Stimulated activated effector memory CD8-positive, alpha-beta T cell treated with anti-CD3 and anti-CD28 coated beads, Interleukin-12 subunit alpha, Interleukin-12 subunit beta, amount 100 ng/mL, for 72 hours (primary cell): ENCODE data around the gene PARVG.
"Not testable (repeated sequence)": the region's sequence is repeated elsewhere in the genome, so short reads cannot be mapped to it uniquely, and the experiment has no call there.

Experiments
- ATAC-seq: fragments of 150-1000 bp; cut with Tn5 transposase; 2 replicates; pipeline ENCODE4 v1.10.0; 2021
- DNase-seq, 2 donors: peaks; one replicate each; pipeline ENCODE4 v3.0.0; 2021 to 2022; ENCODE audit warnings: low spot score in 2 of 2
- H3K27ac Mint-ChIP-seq: one replicate; pipeline ENCODE4 v1.8.0; 2022; ENCODE audit warnings: mild to moderate bottlenecking, mixed read lengths
- H3K36me3 Mint-ChIP-seq: one replicate; pipeline ENCODE4 v1.8.0; 2022; ENCODE audit warnings: mild to moderate bottlenecking, mixed read lengths
- H3K4me1 Mint-ChIP-seq: one replicate; pipeline ENCODE4 v1.8.0; 2022; ENCODE audit warnings: mixed read lengths
- H3K4me3 Mint-ChIP-seq: one replicate; pipeline ENCODE4 v1.8.0; 2022; ENCODE audit warnings: mild to moderate bottlenecking, mixed read lengths
- H3K9me3 Mint-ChIP-seq: one replicate; pipeline ENCODE4 v1.8.0; 2022; ENCODE audit warnings: mixed read lengths

Gene PARVG

GRCh38 chr22:44217346-44217745, 36.6 kb downstream of the PARVG start:
- Mint-ChIP-seq H3K4me1 (no peaks in the 10 kb centered on the region), H3K36me3 (peaks cover 5% of the 10 kb centered on the region), H3K27ac (no peak overlapping the region), H3K9me3 (no peaks in the 10 kb centered on the region), H3K4me3 (no peak overlapping the region)
- DNase-seq (no peak), ATAC-seq (no peak)

- Mint-ChIP-seq H3K4me1 (no peaks in the 10 kb centered on the region), H3K9me3 (no peaks in the 10 kb centered on the region)
- no peak for ATAC-seq
Measured at GRCh38 chr22:44218071-44218470, 37.3 kb downstream of the PARVG start.

DNA sequence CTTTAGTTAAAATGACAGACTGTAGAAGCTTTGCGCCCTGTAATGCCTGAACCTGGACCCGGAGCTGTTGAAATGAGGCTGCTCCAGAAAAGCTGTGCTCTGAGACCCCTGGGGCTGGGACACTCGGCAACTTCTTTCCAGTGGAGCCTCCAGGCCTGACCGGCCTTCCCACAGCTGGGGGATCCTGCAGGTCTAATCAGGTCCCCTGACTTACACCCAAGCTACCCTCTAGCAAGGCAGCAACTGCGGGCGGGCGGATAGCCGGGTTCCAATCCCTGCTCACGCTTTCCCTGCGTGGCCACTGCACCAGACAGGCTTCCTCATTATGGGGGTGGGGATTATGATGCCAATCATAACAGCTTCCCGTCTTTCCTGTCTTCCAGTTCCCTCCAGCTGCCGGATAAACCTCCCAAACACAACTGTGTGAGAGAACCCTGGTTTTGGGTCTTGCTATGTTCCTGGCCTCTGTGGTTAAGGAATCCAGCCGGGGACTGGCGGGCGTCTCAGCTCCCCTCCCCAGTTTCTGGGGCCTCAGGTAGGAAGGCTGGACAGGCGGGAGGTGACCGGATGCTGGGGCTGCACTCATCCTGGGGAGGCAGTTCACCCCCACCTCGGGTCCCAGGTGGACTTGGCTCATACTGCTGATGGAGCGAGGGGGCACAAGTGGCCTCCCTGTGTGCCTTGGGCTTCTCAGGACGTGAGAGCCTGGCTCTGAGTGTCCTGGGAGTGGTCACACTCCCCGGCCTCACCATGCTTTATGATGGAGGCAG, 38.6 kb downstream of the PARVG start:
- H3K9me3 Mint-ChIP-seq, result no peaks in the 10 kb centered on the region
- H3K36me3 Mint-ChIP-seq, result peaks cover 5% of the 10 kb centered on the region
- peak in 1 of 2 donors; percentile 36 for DNase-seq
- no peak for ATAC-seq
- H3K4me1 Mint-ChIP-seq, result no peaks in the 10 kb centered on the region
- no peak overlapping the region for H3K4me3 Mint-ChIP-seq
- H3K27ac Mint-ChIP-seq, result no peak overlapping the region

More at GRCh38 chr22:44218071-44218470, 37.3 kb downstream of the PARVG start:
- Mint-ChIP-seq H3K4me3 (no peak overlapping the region), H3K36me3 (peaks cover 5% of the 10 kb centered on the region), H3K27ac (no peak overlapping the region)
- DNase-seq, result no peak

DNA sequence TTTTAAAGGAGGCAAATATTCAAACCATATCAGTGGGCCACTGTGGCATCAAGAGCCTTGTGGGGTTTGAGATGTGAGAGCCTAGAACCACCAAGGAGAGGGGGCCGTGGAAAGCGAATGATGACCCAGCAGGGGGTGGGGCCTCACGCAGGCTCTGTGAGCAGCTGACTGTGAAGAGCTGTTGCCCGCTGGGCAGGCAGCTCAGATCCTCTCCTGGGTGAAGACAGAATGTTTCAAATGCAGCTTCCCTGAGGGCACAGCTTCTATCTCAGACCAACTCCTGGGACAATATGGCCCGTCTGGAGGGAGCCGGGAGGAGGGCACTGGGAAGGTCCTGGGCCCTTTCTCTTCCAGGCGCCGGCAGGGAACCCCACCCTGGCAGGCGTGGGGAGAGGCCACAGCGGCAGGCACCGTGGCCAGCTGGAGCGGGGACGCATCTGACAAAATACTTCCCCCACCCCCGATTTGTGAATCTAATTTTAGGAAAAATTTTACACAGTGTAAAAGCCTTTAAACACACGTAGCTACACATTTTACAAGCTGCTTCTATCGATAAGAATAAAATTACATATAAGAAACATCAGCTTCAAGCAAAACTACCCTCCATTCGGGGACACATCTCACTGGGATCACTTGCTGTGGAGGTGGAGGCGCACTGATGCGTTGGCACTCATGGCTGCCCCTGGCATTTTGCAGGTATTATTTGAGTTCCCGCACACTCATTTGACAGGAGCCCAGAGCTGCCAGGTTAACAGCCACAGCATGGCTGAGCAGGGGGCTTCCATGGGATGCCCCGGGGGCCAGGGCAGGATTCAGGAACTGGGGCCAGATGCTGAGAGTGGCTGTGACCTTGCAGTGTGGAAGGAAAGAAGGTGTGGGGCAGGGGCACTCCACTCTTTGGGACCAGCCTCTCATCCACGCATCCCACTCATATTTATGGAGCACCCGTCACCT, 40.3 kb downstream of the PARVG start:
- DNase-seq, result no peak
- Mint-ChIP-seq H3K4me3 (no peak overlapping the region), H3K27ac (peak overlapping the region; percentile 7), H3K9me3 (no peaks in the 10 kb centered on the region), H3K4me1 (no peaks in the 10 kb centered on the region), H3K36me3 (peaks cover 5% of the 10 kb centered on the region)
- ATAC-seq, result no peak

DNA sequence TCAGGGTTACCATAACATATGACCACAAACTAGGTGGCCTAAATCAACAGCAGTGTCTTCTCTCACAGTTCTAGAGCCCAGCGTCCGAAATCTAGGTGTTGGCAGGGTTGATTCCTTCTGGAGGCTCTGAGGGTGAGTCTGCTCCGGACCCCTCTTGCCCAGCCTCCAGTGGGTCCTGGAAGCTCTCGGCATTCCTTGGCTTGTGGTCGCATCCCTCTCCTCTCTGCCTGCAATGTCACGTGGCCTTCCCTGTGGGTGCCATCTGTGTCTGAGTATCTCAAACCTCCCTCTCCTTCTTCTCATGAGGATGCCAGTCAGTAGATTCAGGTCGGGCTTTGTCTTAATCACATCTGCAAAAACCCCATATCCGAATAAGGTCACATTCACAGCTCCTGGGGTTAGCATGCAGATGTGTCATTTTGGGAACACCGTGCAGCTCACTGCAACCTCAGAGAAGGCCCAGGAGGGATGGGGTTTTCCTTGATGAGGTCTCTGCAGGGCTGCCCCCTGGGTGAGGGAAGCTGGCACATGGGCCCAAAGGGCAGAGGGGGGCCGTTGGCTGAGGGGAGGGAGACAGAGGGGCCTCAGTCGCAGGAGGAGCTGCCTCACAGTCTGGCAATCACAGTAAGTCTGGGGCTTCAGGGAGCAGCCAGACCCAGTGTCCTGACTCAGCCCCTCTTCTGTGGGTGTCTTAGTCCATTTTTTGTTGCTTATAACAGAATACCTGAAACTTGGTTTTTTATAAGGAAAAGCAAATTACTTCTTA, 41.2 kb downstream of the PARVG start:
- Mint-ChIP-seq H3K4me3 (no peak overlapping the region), H3K36me3 (peaks cover 5% of the 10 kb centered on the region), H3K27ac (peak overlapping the region; percentile 7), H3K9me3 (no peaks in the 10 kb centered on the region), H3K4me1 (no peaks in the 10 kb centered on the region)
- peak in 1 of 2 donors; percentile 41 for DNase-seq
- ATAC-seq, result no peak

DNA sequence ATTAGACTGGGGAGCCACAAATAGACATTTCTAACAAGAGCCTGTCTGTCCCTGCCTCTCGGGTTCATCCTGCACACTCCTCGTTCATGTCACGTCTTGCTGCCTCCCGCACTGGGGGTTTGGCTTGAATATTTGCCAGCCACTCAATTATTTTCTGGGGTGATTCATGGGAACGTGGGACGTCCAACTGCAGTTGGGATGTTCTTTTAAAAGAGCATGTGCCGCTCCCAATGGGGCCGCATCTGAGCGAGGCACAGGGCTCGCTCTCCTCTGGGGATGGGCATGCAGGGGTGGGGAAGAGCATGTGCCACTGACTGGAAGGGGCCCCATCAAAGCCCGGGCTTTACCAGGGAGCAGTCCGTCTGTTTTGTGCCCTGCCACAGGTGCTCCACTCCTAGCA, 43.4 kb downstream of the PARVG start:
- Mint-ChIP-seq H3K4me3 (no peak overlapping the region), H3K27ac (no peak overlapping the region), H3K4me1 (no peaks in the 10 kb centered on the region), H3K36me3 (no peaks in the 10 kb centered on the region), H3K9me3 (peaks cover 6% of the 10 kb centered on the region)
- no peak for DNase-seq
- no peak for ATAC-seq

- no peak overlapping the region for H3K27ac Mint-ChIP-seq
- H3K4me1 Mint-ChIP-seq, result no peaks in the 10 kb centered on the region
- ATAC-seq, result no peak
- peak in 1 of 2 donors; percentile 37 for DNase-seq
- no peaks in the 10 kb centered on the region for H3K36me3 Mint-ChIP-seq
- H3K9me3 Mint-ChIP-seq, result peaks cover 6% of the 10 kb centered on the region
- H3K4me3 Mint-ChIP-seq, result no peak overlapping the region
Measured at GRCh38 chr22:44225091-44225689, 44.5 kb downstream of the PARVG start.

DNA sequence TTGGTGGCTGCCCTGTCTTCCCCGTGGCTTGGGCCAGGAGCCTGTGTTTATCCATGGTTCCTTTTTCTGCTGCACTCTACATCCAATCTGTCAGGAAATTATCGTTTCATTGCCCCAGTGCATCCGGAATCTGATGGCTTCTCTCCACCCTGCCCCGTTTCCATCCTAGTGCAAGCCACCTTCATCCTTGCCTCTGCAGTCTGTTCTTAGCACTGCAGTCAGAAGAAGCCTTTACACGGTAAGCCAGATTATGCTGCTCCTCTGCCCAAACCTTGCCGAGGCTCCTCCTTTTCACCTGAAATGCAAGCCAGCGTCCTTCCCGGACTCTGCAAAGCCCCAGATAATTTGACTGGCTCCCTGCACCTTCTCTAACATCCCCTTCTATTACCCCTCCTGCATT, 45.1 kb downstream of the PARVG start:
- no peaks in the 10 kb centered on the region for H3K4me1 Mint-ChIP-seq
- peaks cover 6% of the 10 kb centered on the region for H3K9me3 Mint-ChIP-seq
- DNase-seq (no peak), ATAC-seq (no peak)
- no peak overlapping the region for H3K27ac Mint-ChIP-seq
- H3K4me3 Mint-ChIP-seq, result no peak overlapping the region
- no peaks in the 10 kb centered on the region for H3K36me3 Mint-ChIP-seq

GRCh38 chr22:44229331-44229730, 48.6 kb downstream of the PARVG start:
- peaks cover 6% of the 10 kb centered on the region for H3K9me3 Mint-ChIP-seq
- H3K4me3 Mint-ChIP-seq, result no peak overlapping the region
- no peaks in the 10 kb centered on the region for H3K4me1 Mint-ChIP-seq
- ATAC-seq, result no peak
- no peaks in the 10 kb centered on the region for H3K36me3 Mint-ChIP-seq
- DNase-seq, result no peak
- no peak overlapping the region for H3K27ac Mint-ChIP-seq

DNA sequence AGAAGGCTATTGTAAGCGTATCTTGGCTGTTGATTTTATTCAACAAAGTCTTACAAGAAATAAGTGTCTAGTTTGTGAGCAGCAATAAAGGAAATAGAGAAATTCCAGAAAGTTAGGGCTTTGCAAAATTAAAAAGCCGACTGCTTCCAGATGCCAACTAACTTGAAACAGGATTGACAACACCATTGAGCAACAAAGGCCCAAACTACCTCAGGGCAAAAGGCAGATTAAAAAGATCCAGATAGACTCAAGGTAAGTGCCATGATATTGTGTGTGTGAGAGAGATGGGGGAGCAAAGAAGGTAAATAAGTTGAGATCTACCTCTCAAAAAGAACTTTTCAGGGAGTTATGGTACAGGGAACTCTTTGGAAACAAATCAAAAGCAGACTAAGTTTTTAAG, 49.1 kb downstream of the PARVG start:
- Mint-ChIP-seq H3K27ac (no peak overlapping the region), H3K36me3 (no peaks in the 10 kb centered on the region), H3K4me3 (no peak overlapping the region), H3K9me3 (peaks cover 6% of the 10 kb centered on the region), H3K4me1 (no peaks in the 10 kb centered on the region)
- DNase-seq (no peak), ATAC-seq (no peak)

DNA sequence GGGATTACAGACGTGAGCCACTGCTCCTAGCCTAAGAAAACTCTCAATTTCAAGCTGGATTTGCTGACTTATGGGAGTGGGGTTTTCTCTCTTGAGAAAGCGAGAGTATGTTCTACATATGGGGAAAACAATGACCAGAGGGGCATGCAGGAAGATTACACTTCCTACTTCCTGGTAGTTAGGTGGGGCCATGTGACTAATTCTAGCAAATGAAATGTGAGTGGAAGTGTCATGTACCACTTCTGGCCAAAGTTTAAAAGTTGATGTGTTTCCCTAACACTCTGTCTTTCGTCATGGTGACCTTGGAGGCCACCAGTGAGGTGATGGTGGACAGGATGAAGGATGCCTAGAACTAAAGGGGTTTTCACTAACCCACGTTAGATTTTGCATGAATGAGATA, 50.5 kb downstream of the PARVG start:
- peaks cover 6% of the 10 kb centered on the region for H3K9me3 Mint-ChIP-seq
- no peak overlapping the region for H3K4me3 Mint-ChIP-seq
- H3K27ac Mint-ChIP-seq, result no peak overlapping the region
- ATAC-seq (no peak), DNase-seq (no peak)
- no peaks in the 10 kb centered on the region for H3K36me3 Mint-ChIP-seq
- H3K4me1 Mint-ChIP-seq, result no peaks in the 10 kb centered on the region

- peak in 1 of 2 donors; percentile 26 for DNase-seq
- H3K4me1 Mint-ChIP-seq, H3K27ac Mint-ChIP-seq, ATAC-seq, H3K36me3 Mint-ChIP-seq, H3K9me3 Mint-ChIP-seq, H3K4me3 Mint-ChIP-seq: not testable (repeated sequence)
Measured at GRCh38 chr22:44234372-44234771, 53.6 kb downstream of the PARVG start.

- no peak for DNase-seq
- ATAC-seq, result no peak
- no peaks in the 10 kb centered on the region for H3K4me1 Mint-ChIP-seq
- H3K27ac Mint-ChIP-seq, result no peak overlapping the region
- H3K4me3 Mint-ChIP-seq, result no peak overlapping the region
- H3K36me3 Mint-ChIP-seq, result no peaks in the 10 kb centered on the region
- no peaks in the 10 kb centered on the region for H3K9me3 Mint-ChIP-seq
Measured at GRCh38 chr22:44237290-44237689, 56.6 kb downstream of the PARVG start.

GRCh38 chr22:44241121-44241520, 60.4 kb downstream of the PARVG start:
- not testable (repeated sequence) for H3K27ac Mint-ChIP-seq

More at GRCh38 chr22:44241121-44241520, 60.4 kb downstream of the PARVG start:
- H3K9me3 Mint-ChIP-seq, DNase-seq, H3K4me3 Mint-ChIP-seq, H3K36me3 Mint-ChIP-seq, ATAC-seq, H3K4me1 Mint-ChIP-seq: not testable (repeated sequence)
